Measurements from ENCODE around the gene FAT2. TPM values are rescaled to one million over a fixed set of nuclear protein-coding genes. Genes with fewer than 3 reads are reported as not detected.

Gene FAT2
- total and polyA plus RNA-seq, 10 of the 15 experiments (the other 5 are each of a cell fraction or from before 2014, with no cell fraction given) = 0.01 to 0.06 (median 0.03) TPM; not detected in 3

- H3K4me1 ChIP-seq (ENCODE audit: control insufficient read depth, insufficient read depth, low read length) = no peaks in the 10 kb centered on the region
- no peak overlapping the region for H3K27ac ChIP-seq (ENCODE audit: control insufficient read depth, insufficient read depth)
- ChIA-PET SMC1A (ENCODE audit: uncharacterized antibody, unreplicated experiment) (interaction anchor here (1.4 to 2.0 kb wide), 2 partner anchors 11 to 51 kb away, joined by 4 to 6 read pairs; no protein-coding TSS in a partner anchor), POLR2A (interaction anchor here (1.7 kb wide), 1 partner anchor 13 kb away, joined by 3 read pairs; no protein-coding TSS in a partner anchor), CTCF (interaction anchor here (0.6 to 1.7 kb wide), 4 partner anchors 51 to 217 kb away, joined by 3 to 4 read pairs (median 4); no protein-coding TSS in a partner anchor), RAD21 (ENCODE audit: unreplicated experiment) (interaction anchor here (0.8 kb wide), 1 partner anchor 51 kb away, joined by 3 read pairs; no protein-coding TSS in a partner anchor)
- ATAC-seq (no peak), DNase-seq (ENCODE audit: low read depth, low spot score) (no peak), FAIRE-seq (no peak)
- no peaks in the 10 kb centered on the region for H3K27me3 ChIP-seq (replicated peaks in 1 of 2; ENCODE audit: control insufficient read depth in 2 of 2, insufficient read depth in 2 of 2, low read length in 1 of 2)
- no peak overlapping the region for H3K4me2 ChIP-seq (ENCODE audit: control insufficient read depth, insufficient read depth)
- H2AFZ ChIP-seq (ENCODE audit: control insufficient read depth, low read depth, low read length) = no peak overlapping the region
- H3K9ac ChIP-seq (ENCODE audit: control insufficient read depth, insufficient read depth, low read length) = no peak overlapping the region
- TF ChIP-seq NR2C2 (IDR thresholded peaks at IDR 0.05; ENCODE audit: borderline replicate concordance, control insufficient read depth, insufficient read length, low read depth) (no peak), RBBP5 (conservative IDR thresholded peaks at IDR 0.05) (no peak), JUNB (IDR thresholded peaks at IDR 0.05) (no peak), SMC3 (IDR thresholded peaks at IDR 0.05; ENCODE audit: borderline replicate concordance, low read length) (no peak)
- BruUV-seq (replicated peaks) = no TSS peak
- WGBS (ENCODE audit: insufficient coverage, insufficient replicate concordance, low lambda C conversion rate, missing lambda C conversion rate) = 18% methylated on average over 4 of the region's 4 CpGs
- H3K79me2 ChIP-seq (ENCODE audit: control insufficient read depth, insufficient read depth, low read length) = no peaks in the 10 kb centered on the region
- in situ Hi-C loops (cut with MboI) (no loop called here), intact Hi-C loops (cut with micrococcal nuclease; ENCODE audit: unreplicated experiment) (no loop called here)
- no peaks in the 10 kb centered on the region for H3K9me3 ChIP-seq (replicated peaks; ENCODE audit: control insufficient read depth, insufficient read depth, low read length)
- H4K20me1 ChIP-seq (ENCODE audit: control insufficient read depth, insufficient read depth) = no peaks in the 10 kb centered on the region; the same call in 1 of the 2 replicates
- no peak overlapping the region for H3K4me3 ChIP-seq
- H3K36me3 ChIP-seq (ENCODE audit: control insufficient read depth in 2 of 2, insufficient read depth in 2 of 2, low read length in 1 of 2) = no peaks in the 10 kb centered on the region
Observed at GRCh38 chr5:151601391-151601790, 10.3 kb upstream of the FAT2 start.

GRCh38 chr5:151600069-151600665, 9.0 kb upstream of the FAT2 start:
- Histone ChIP-seq H3K9me3 (replicated peaks; ENCODE audit: control insufficient read depth, insufficient read depth, low read length) (no peaks in the 10 kb centered on the region), H3K27me3 (replicated peaks in 1 of 2; ENCODE audit: control insufficient read depth in 2 of 2, insufficient read depth in 2 of 2, low read length in 1 of 2) (no peaks in the 10 kb centered on the region), H4K20me1 (ENCODE audit: control insufficient read depth, insufficient read depth) (no peaks in the 10 kb centered on the region; the same call in 1 of the 2 replicates), H3K36me3 (ENCODE audit: control insufficient read depth in 2 of 2, insufficient read depth in 2 of 2, low read length in 1 of 2) (no peaks in the 10 kb centered on the region), H3K9ac (ENCODE audit: control insufficient read depth, insufficient read depth, low read length) (no peak overlapping the region), H3K27ac (ENCODE audit: control insufficient read depth, insufficient read depth) (no peak overlapping the region), H3K4me2 (ENCODE audit: control insufficient read depth, insufficient read depth) (no peak overlapping the region), H3K4me1 (ENCODE audit: control insufficient read depth, insufficient read depth, low read length) (no peaks in the 10 kb centered on the region), H3K79me2 (ENCODE audit: control insufficient read depth, insufficient read depth, low read length) (no peaks in the 10 kb centered on the region), H2AFZ (ENCODE audit: control insufficient read depth, low read depth, low read length) (no peak overlapping the region), H3K4me3 (no peak overlapping the region)
- in situ Hi-C loops (cut with MboI) (no loop called here), intact Hi-C loops (cut with micrococcal nuclease; ENCODE audit: unreplicated experiment) (no loop called here)
- DNase-seq (ENCODE audit: low read depth, low spot score) (no peak), ATAC-seq (no peak), FAIRE-seq (no peak)
- no TSS peak for BruUV-seq (replicated peaks)
- RAD21 ChIA-PET (ENCODE audit: unreplicated experiment) = no interaction called here
- 40% methylated on average over 3 of the region's 3 CpGs for WGBS (ENCODE audit: insufficient coverage, insufficient replicate concordance, low lambda C conversion rate, missing lambda C conversion rate)
- SMC1A ChIA-PET (ENCODE audit: uncharacterized antibody, unreplicated experiment) = interaction anchor here (1.1 to 2.0 kb wide), 2 partner anchors 13 to 52 kb away, joined by 4 to 6 read pairs; no protein-coding TSS in a partner anchor
- CTCF ChIA-PET = interaction anchor here (0.5 to 1.7 kb wide), 4 partner anchors 16 to 80 kb away, joined by 3 to 6 read pairs (median 4); no protein-coding TSS in a partner anchor
- POLR2A ChIA-PET = interaction anchor here (1.7 kb wide), 1 partner anchor 14 kb away, joined by 3 read pairs; no protein-coding TSS in a partner anchor
- no peak for TF ChIP-seq ZNF207 (IDR thresholded peaks at IDR 0.05; ENCODE audit: borderline replicate concordance)
- TF ChIP-seq RB1 (IDR thresholded peaks at IDR 0.05; ENCODE audit: borderline replicate concordance) = no peak
- TF ChIP-seq SMARCA5 (IDR thresholded peaks at IDR 0.05) = no peak
- no peak for TF ChIP-seq EP300 (IDR thresholded peaks at IDR 0.05; ENCODE audit: borderline replicate concordance in 1 of 2, control insufficient read depth in 1 of 2, low read depth in 2 of 2, low read length in 2 of 2)
- no peak for TF ChIP-seq CBFB (IDR thresholded peaks at IDR 0.05; ENCODE audit: low read depth)
- TF ChIP-seq POU2F2 (IDR thresholded peaks at IDR 0.05; ENCODE audit: borderline replicate concordance, low read depth, low read length) = no peak
- TF ChIP-seq, protein P1, sequence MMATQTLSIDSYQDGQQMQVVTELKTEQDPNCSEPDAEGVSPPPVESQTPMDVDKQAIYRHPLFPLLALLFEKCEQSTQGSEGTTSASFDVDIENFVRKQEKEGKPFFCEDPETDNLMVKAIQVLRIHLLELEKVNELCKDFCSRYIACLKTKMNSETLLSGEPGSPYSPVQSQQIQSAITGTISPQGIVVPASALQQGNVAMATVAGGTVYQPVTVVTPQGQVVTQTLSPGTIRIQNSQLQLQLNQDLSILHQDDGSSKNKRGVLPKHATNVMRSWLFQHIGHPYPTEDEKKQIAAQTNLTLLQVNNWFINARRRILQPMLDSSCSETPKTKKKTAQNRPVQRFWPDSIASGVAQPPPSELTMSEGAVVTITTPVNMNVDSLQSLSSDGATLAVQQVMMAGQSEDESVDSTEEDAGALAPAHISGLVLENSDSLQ (IDR thresholded peaks at IDR 0.05) = no peak
- TF ChIP-seq NBN (IDR thresholded peaks at IDR 0.05) = no peak
- TF ChIP-seq PML (IDR thresholded peaks at IDR 0.05; ENCODE audit: low read length) = no peak
- TF ChIP-seq POLR2A (IDR thresholded peaks at IDR 0.05; ENCODE audit: low read depth, low read length) = no peak
- TF ChIP-seq RELA (IDR thresholded peaks at IDR 0.05; ENCODE audit: borderline replicate concordance, partially characterized antibody) = no peak
